ENCODE measurements around the gene BSG.

BSG gene

GRCh38 chr19:590750-591098, 18.3 kb downstream of the BSG start:
- Histone ChIP-seq H3K4me1 (ENCODE audit: control insufficient read depth, insufficient read depth, low read length, unreplicated experiment) (peaks cover 15% of the 10 kb centered on the region), H3K27ac (ENCODE audit: low read depth, low read length) (no peak overlapping the region), H3K27me3 (ENCODE audit: insufficient read depth, low read length) (peaks cover 9% of the 10 kb centered on the region; the same call in 1 of the 2 replicates), H3K79me2 (ENCODE audit: control insufficient read depth, insufficient read depth, low read length, unreplicated experiment) (no peaks in the 10 kb centered on the region), H2AFZ (ENCODE audit: low read length, unreplicated experiment) (no peak overlapping the region), H3K36me3 (ENCODE audit: insufficient read depth, low read length) (no peaks in the 10 kb centered on the region), H3K4me3 (ENCODE audit: low read depth, low read length) (peak overlapping the region; percentile 33; the same call in 1 of the 2 replicates)

GRCh38 chr19:591099-591958, 18.9 kb downstream of the BSG start:
- no peak overlapping the region for H3K27ac ChIP-seq (ENCODE audit: low read depth, low read length)
- H3K4me3 ChIP-seq (ENCODE audit: low read depth, low read length) = peak overlapping the region; percentile 3; the same call in 1 of the 2 replicates
- H3K27me3 ChIP-seq (ENCODE audit: insufficient read depth, low read length) = peaks cover 9% of the 10 kb centered on the region; the same call in 1 of the 2 replicates
- H3K36me3 ChIP-seq (ENCODE audit: insufficient read depth, low read length) = no peaks in the 10 kb centered on the region
- no peak overlapping the region for H2AFZ ChIP-seq (ENCODE audit: low read length, unreplicated experiment)
- H3K4me1 ChIP-seq (ENCODE audit: control insufficient read depth, insufficient read depth, low read length, unreplicated experiment) = peaks cover 15% of the 10 kb centered on the region
- H3K79me2 ChIP-seq (ENCODE audit: control insufficient read depth, insufficient read depth, low read length, unreplicated experiment) = no peaks in the 10 kb centered on the region

GRCh38 chr19:592101-592500, 19.7 kb downstream of the BSG start:
- Histone ChIP-seq H3K4me3 (ENCODE audit: low read depth, low read length) (no peak overlapping the region), H3K27ac (ENCODE audit: low read depth, low read length) (no peak overlapping the region), H3K27me3 (ENCODE audit: insufficient read depth, low read length) (peaks cover 9% of the 10 kb centered on the region; the same call in 1 of the 2 replicates), H3K36me3 (ENCODE audit: insufficient read depth, low read length) (no peaks in the 10 kb centered on the region), H3K79me2 (ENCODE audit: control insufficient read depth, insufficient read depth, low read length, unreplicated experiment) (no peaks in the 10 kb centered on the region), H2AFZ (ENCODE audit: low read length, unreplicated experiment) (no peak overlapping the region), H3K4me1 (ENCODE audit: control insufficient read depth, insufficient read depth, low read length, unreplicated experiment) (peaks cover 9% of the 10 kb centered on the region)

- Histone ChIP-seq H3K4me3 (ENCODE audit: low read depth, low read length) (no peak overlapping the region), H2AFZ (ENCODE audit: low read length, unreplicated experiment) (no peak overlapping the region), H3K27me3 (ENCODE audit: insufficient read depth, low read length) (peaks cover 9% of the 10 kb centered on the region; the same call in 1 of the 2 replicates), H3K27ac (ENCODE audit: low read depth, low read length) (no peak overlapping the region), H3K4me1 (ENCODE audit: control insufficient read depth, insufficient read depth, low read length, unreplicated experiment) (peaks cover 6% of the 10 kb centered on the region), H3K36me3 (ENCODE audit: insufficient read depth, low read length) (no peaks in the 10 kb centered on the region), H3K79me2 (ENCODE audit: control insufficient read depth, insufficient read depth, low read length, unreplicated experiment) (no peaks in the 10 kb centered on the region)
Observed at GRCh38 chr19:593055-593454, 20.7 kb downstream of the BSG start.

DNA sequence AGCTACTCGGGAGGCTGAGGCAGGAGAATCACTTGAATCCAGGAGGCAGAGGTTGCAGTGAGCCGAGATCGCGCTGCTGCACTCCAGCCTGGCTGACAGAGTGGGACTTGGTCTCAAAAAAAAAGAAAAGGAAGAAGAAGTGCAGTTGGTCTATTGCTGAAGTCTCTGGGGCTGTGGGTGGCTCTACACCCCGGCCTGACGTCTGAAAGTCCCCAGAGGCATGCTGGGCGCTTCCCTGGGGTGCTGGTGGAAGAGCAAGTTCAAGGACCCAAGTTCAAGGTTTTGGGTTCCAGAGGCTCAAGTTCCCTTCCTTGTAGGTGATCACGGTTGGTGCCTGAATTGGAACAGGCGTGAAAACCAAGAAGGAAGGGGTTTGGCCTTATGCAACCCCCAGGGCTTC, 21.1 kb downstream of the BSG start:
- H3K79me2 ChIP-seq (ENCODE audit: control insufficient read depth, insufficient read depth, low read length, unreplicated experiment) = no peaks in the 10 kb centered on the region
- H3K36me3 ChIP-seq (ENCODE audit: insufficient read depth, low read length) = no peaks in the 10 kb centered on the region
- H3K27ac ChIP-seq (ENCODE audit: low read depth, low read length) = no peak overlapping the region
- H3K4me3 ChIP-seq (ENCODE audit: low read depth, low read length) = no peak overlapping the region
- no peak overlapping the region for H2AFZ ChIP-seq (ENCODE audit: low read length, unreplicated experiment)
- H3K27me3 ChIP-seq (ENCODE audit: insufficient read depth, low read length) = peaks cover 9% of the 10 kb centered on the region; the same call in 1 of the 2 replicates
- peaks cover 3% of the 10 kb centered on the region for H3K4me1 ChIP-seq (ENCODE audit: control insufficient read depth, insufficient read depth, low read length, unreplicated experiment)

DNA sequence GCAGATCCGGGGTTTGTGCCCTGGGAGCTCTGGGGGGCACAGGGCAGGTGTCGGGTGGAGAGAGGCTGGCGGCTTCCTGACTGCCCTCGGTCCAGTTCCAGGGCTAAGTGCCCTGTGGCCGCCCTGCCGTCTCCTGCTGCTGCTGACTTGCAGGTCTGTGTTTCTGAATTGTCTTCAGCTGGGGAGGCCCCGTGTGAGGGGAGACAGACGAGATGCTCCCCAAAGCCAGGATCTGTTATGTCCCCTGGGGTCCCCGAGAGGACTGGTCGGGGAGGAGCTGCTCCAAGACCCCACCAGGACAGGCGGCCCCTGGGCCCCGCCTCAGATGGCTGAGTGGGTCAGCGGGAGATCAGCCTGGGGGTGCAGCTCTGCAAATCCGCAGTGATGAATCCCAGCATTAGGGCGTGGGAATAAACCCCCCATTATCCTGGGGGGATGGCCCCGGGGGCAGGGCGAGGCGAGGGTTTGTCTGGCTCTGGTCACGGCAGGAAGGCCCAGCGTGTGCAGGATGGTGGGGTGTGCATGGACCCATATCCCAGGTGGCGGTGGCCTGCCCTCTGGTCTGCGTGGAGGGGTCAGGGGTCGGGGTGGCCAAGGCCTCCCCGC, 22.0 kb downstream of the BSG start:
- Histone ChIP-seq H3K4me1 (ENCODE audit: control insufficient read depth, insufficient read depth, low read length, unreplicated experiment) (no peaks in the 10 kb centered on the region), H3K79me2 (ENCODE audit: control insufficient read depth, insufficient read depth, low read length, unreplicated experiment) (no peaks in the 10 kb centered on the region), H3K4me3 (ENCODE audit: low read depth, low read length) (no peak overlapping the region)

DNA sequence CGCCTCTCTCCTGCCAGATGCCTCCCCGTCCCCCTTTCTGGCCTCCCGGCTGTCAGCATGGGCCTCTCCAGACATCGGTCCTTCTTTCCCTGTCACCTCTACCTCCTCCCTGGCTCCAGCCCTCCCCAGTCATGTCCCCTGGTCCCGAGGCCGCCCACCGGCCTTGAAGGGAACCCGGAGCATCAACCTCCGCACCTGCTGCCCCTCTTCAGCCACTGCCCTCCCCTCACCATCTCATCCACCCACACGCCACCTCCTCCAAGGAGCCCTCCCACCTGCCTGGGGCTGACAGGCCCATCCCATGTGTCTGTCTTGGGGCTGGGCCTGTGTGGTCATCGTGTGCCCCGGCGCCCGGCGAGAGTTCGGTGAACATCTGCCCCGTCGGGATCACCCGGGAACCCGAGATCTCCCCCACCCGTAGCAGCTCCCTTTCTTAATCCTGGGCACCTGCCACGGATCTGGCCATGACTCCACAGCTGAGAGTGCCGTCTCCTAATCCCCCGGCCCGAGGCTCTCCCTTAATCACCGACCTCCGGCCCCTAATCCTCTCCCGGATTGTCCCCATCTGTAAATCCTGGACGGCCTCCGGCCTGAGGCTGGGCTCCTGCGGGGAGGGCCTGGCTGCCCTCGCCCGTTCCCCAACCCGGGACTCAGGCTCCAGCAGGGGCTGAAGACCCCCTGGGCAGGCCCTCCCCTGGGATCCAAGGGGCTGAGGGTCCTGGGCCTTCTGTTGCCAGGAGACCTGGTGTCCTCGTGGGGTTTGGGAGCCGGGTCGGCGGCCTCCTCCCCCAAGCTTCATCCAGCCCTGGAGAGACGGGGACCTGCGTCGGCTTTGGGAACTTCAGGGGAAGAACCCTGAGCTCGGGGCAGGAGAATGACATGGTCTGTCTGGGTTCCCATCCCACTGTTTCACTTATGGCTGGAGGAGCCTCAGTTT, 23.2 kb downstream of the BSG start:
- no peak overlapping the region for H3K4me3 ChIP-seq (ENCODE audit: low read depth, low read length)
- H3K4me1 ChIP-seq (ENCODE audit: control insufficient read depth, insufficient read depth, low read length, unreplicated experiment) = no peaks in the 10 kb centered on the region
- H2AFZ ChIP-seq (ENCODE audit: low read length, unreplicated experiment) = no peak overlapping the region
- no peak overlapping the region for H3K27ac ChIP-seq (ENCODE audit: low read depth, low read length)
- H3K36me3 ChIP-seq (ENCODE audit: insufficient read depth, low read length) = no peaks in the 10 kb centered on the region
- no peaks in the 10 kb centered on the region for H3K79me2 ChIP-seq (ENCODE audit: control insufficient read depth, insufficient read depth, low read length, unreplicated experiment)
- peaks cover 8% of the 10 kb centered on the region; the same call in 1 of the 2 replicates for H3K27me3 ChIP-seq (ENCODE audit: insufficient read depth, low read length)

More for the DNA sequence above, 22.0 kb downstream of the BSG start:
- Histone ChIP-seq H3K27ac (ENCODE audit: low read depth, low read length) (no peak overlapping the region), H3K27me3 (ENCODE audit: insufficient read depth, low read length) (peaks cover 9% of the 10 kb centered on the region; the same call in 1 of the 2 replicates), H3K36me3 (ENCODE audit: insufficient read depth, low read length) (no peaks in the 10 kb centered on the region), H2AFZ (ENCODE audit: low read length, unreplicated experiment) (no peak overlapping the region)

DNA sequence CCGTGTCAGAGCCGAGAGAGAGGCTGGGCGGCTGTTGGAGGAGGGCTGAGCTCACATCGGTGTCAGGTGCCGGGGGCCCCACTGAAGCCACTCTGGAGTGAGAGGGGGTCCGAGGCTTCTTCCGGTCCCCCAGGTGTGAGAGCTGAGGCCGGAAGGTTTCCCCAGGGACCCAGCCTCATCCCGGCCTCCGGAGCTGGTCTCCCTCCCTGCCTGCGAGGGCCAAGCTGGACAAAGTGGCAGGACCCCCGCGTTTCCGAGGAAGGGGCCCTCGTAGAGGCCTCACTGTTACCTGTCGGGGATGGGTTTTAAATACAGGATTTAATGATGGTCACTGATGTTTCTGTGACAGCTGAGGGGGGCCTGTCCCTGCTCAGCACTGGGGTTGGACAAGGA, 23.9 kb downstream of the BSG start:
- no peak overlapping the region for H3K27ac ChIP-seq (ENCODE audit: low read depth, low read length)
- H3K36me3 ChIP-seq (ENCODE audit: insufficient read depth, low read length) = no peaks in the 10 kb centered on the region
- no peak overlapping the region for H3K4me3 ChIP-seq (ENCODE audit: low read depth, low read length)
- H3K27me3 ChIP-seq (ENCODE audit: insufficient read depth, low read length) = peaks cover 2% of the 10 kb centered on the region; the same call in 1 of the 2 replicates
- no peaks in the 10 kb centered on the region for H3K79me2 ChIP-seq (ENCODE audit: control insufficient read depth, insufficient read depth, low read length, unreplicated experiment)
- no peak overlapping the region for H2AFZ ChIP-seq (ENCODE audit: low read length, unreplicated experiment)
- no peaks in the 10 kb centered on the region for H3K4me1 ChIP-seq (ENCODE audit: control insufficient read depth, insufficient read depth, low read length, unreplicated experiment)

- Histone ChIP-seq H3K4me3 (ENCODE audit: low read depth, low read length) (no peak overlapping the region), H3K27me3 (ENCODE audit: insufficient read depth, low read length) (no peaks in the 10 kb centered on the region), H3K79me2 (ENCODE audit: control insufficient read depth, insufficient read depth, low read length, unreplicated experiment) (no peaks in the 10 kb centered on the region), H3K36me3 (ENCODE audit: insufficient read depth, low read length) (no peaks in the 10 kb centered on the region), H3K27ac (ENCODE audit: low read depth, low read length) (no peak overlapping the region), H3K4me1 (ENCODE audit: control insufficient read depth, insufficient read depth, low read length, unreplicated experiment) (no peaks in the 10 kb centered on the region), H2AFZ (ENCODE audit: low read length, unreplicated experiment) (no peak overlapping the region)
Observed at GRCh38 chr19:597406-598315, 25.3 kb downstream of the BSG start.
